Neural progenitor cell (in vitro differentiated cells): ENCODE measurements around the gene CEP170. TPM values are rescaled to one million over a fixed set of nuclear protein-coding genes. Genes with fewer than 3 reads are reported as not detected.

Experiments
- DNase-seq: peaks from one replicate; pipeline ENCODE4 v3.0.0-alpha.2; 2016; ENCODE audit warnings: low spot score
- H2AFZ ChIP-seq: fragments of 200-600 bp; sonication (generic); replicated peaks from 2 replicates; pipeline ENCODE4 v1.6.1; 2016; ENCODE audit warnings: antibody characterized with exemption
- H3F3A ChIP-seq: fragments of 200-600 bp; sonication (generic); 2 replicates; pipeline ENCODE4 v1.6.1; 2016; ENCODE audit warnings: antibody characterized with exemption, low read depth
- H3K27ac ChIP-seq: fragments of 200-600 bp; sonication (generic); 2 replicates; pipeline ENCODE4 v1.5.1; 2016; ENCODE audit warnings: mild to moderate bottlenecking
- H3K27me3 ChIP-seq: fragments of 200-600 bp; sonication (generic); 2 replicates; pipeline ENCODE4 v1.6.1; 2016; ENCODE audit warnings: mild to moderate bottlenecking, moderate library complexity
- H3K36me3 ChIP-seq: fragments of 200-600 bp; sonication (generic); 2 replicates; pipeline ENCODE4 v1.5.1; 2016
- H3K4me1 ChIP-seq: fragments of 200-600 bp; sonication (generic); 2 replicates; pipeline ENCODE4 v1.6.1; 2016; ENCODE audit warnings: mixed run types
- H3K4me2 ChIP-seq: fragments of 200-600 bp; sonication (generic); 2 replicates; pipeline ENCODE4 v1.6.1; 2016
- H3K4me3 ChIP-seq: fragments of 200-600 bp; sonication (generic); 2 replicates; pipeline ENCODE4 v1.5.1; 2016
- H3K79me2 ChIP-seq: fragments of 200-600 bp; sonication (generic); 2 replicates; pipeline ENCODE4 v1.6.1; 2016; ENCODE audit warnings: low read depth
- H3K9ac ChIP-seq: fragments of 200-600 bp; sonication (generic); 2 replicates; pipeline ENCODE4 v1.6.1; 2016
- H3K9me3 ChIP-seq: fragments of 200-600 bp; sonication (generic); 2 replicates; pipeline ENCODE4 v1.5.1; 2016; ENCODE audit warnings: low read depth
- H4K20me1 ChIP-seq: fragments of 200-600 bp; sonication (generic); 2 replicates; pipeline ENCODE4 v1.6.1; 2016; ENCODE audit warnings: low read depth
- H3K27ac Mint-ChIP-seq: 3 replicates; pipeline ENCODE4 v1.8.0; 2021; ENCODE audit warnings: mixed read lengths
- H3K27me3 Mint-ChIP-seq: 2 replicates; pipeline ENCODE4 v1.8.0; 2022; ENCODE audit warnings: low read depth, mild to moderate bottlenecking, inconsistent platforms, moderate library complexity, mixed read lengths; ENCODE audit not compliant: insufficient read depth
- H3K36me3 Mint-ChIP-seq: 3 replicates; pipeline ENCODE4 v1.8.0; 2021; ENCODE audit warnings: mixed read lengths
- H3K4me1 Mint-ChIP-seq: 3 replicates; pipeline ENCODE4 v1.8.0; 2021; ENCODE audit warnings: mixed read lengths
- H3K4me3 Mint-ChIP-seq: 3 replicates; pipeline ENCODE4 v1.8.0; 2021; ENCODE audit warnings: mild to moderate bottlenecking, moderate library complexity, mixed read lengths
- H3K9me3 Mint-ChIP-seq: 3 replicates; pipeline ENCODE4 v1.8.0; 2020; ENCODE audit warnings: mixed read lengths
- CTCF ChIP-seq: fragments of 200-600 bp; sonication (generic); IDR thresholded peaks from 2 replicates; pipeline ENCODE4 v1.5.1; 2017; ENCODE audit warnings: antibody characterized with exemption, mild to moderate bottlenecking
- EZH2 ChIP-seq: fragments of 200-600 bp; sonication (generic); IDR thresholded peaks from 2 replicates; pipeline ENCODE4 v1.6.1; 2017; ENCODE audit warnings: antibody characterized with exemption, mild to moderate bottlenecking, moderate library complexity
- EZH2phosphoT487 ChIP-seq: fragments of 200-600 bp; sonication (generic); IDR thresholded peaks from 2 replicates; pipeline ENCODE4 v1.6.1; 2017; ENCODE audit warnings: antibody characterized with exemption
- total RNA-seq: library from RNA; depleted of rRNA; stranded (reverse); fragments of >200 nt; gene quantifications from 2 replicates; pipeline ENCODE4 v1.2.3, GENCODE V29; 2015; ENCODE audit warnings: low replicate concordance

CEP170 gene
- total RNA-seq, 1 donor from 2014 or later, result 126 TPM

GRCh38 chr1:243257189-243257588, 2.1 kb upstream of the CEP170 start:
- no peak overlapping the region for H3K4me3 Mint-ChIP-seq
- Histone ChIP-seq H3K9me3 (no peaks in the 10 kb centered on the region), H3K27me3 (no peaks in the 10 kb centered on the region), H3K4me1 (peaks cover 20% of the 10 kb centered on the region), H3K9ac (no peak overlapping the region), H3K4me2 (peak overlapping the region; percentile 83), H3K36me3 (no peaks in the 10 kb centered on the region), H3K79me2 (peaks cover 42% of the 10 kb centered on the region), H3K27ac (no peak overlapping the region), H4K20me1 (peaks cover 20% of the 10 kb centered on the region), H3K4me3 (no peak overlapping the region), H3F3A (peaks cover 15% of the 10 kb centered on the region), H2AFZ (no peak overlapping the region)
- no peak overlapping the region for H3K27ac Mint-ChIP-seq
- peaks cover 2% of the 10 kb centered on the region for H3K27me3 Mint-ChIP-seq
- no peaks in the 10 kb centered on the region for H3K9me3 Mint-ChIP-seq
- H3K4me1 Mint-ChIP-seq, result peaks cover 10% of the 10 kb centered on the region
- no peak for DNase-seq
- H3K36me3 Mint-ChIP-seq, result no peaks in the 10 kb centered on the region
- no peak for TF ChIP-seq EZH2
- no peak for TF ChIP-seq EZH2phosphoT487
- no peak for TF ChIP-seq CTCF

- Histone ChIP-seq H3K79me2 (peaks cover 48% of the 10 kb centered on the region), H3K9ac (peak overlapping the region; percentile 41), H3K36me3 (no peaks in the 10 kb centered on the region), H3F3A (peaks cover 15% of the 10 kb centered on the region), H3K9me3 (no peaks in the 10 kb centered on the region), H3K4me2 (peak overlapping the region; percentile 83), H4K20me1 (peaks cover 26% of the 10 kb centered on the region), H2AFZ (no peak overlapping the region), H3K27me3 (no peaks in the 10 kb centered on the region), H3K4me3 (peak overlapping the region; percentile 64), H3K27ac (no peak overlapping the region), H3K4me1 (peaks cover 23% of the 10 kb centered on the region)
- Mint-ChIP-seq H3K9me3 (peaks cover 5% of the 10 kb centered on the region), H3K4me3 (peak overlapping the region; percentile 94), H3K27ac (peak overlapping the region; percentile 34), H3K4me1 (peaks cover 10% of the 10 kb centered on the region), H3K36me3 (peaks cover 5% of the 10 kb centered on the region), H3K27me3 (peaks cover 2% of the 10 kb centered on the region)
- no peak for DNase-seq
- TF ChIP-seq CTCF (no peak), EZH2 (no peak), EZH2phosphoT487 (no peak)
Observed at GRCh38 chr1:243256590-243256989, 1.5 kb upstream of the CEP170 start.

- peaks cover 23% of the 10 kb centered on the region for H3K4me1 ChIP-seq
- no peaks in the 10 kb centered on the region for H3K9me3 ChIP-seq
- peak within 1 kb of the TSS; percentile 57 for H3K9ac ChIP-seq
- peaks cover 10% of the 10 kb centered on the region for H3K4me1 Mint-ChIP-seq
- peaks cover 55% of the 10 kb centered on the region for H3K79me2 ChIP-seq
- H3K9me3 Mint-ChIP-seq, result peaks cover 10% of the 10 kb centered on the region
- H3K4me2 ChIP-seq, result peak within 1 kb of the TSS; percentile 97
- peak within 1 kb of the TSS; percentile 87 for H3K27ac ChIP-seq
- TF ChIP-seq EZH2 (no peak), CTCF (no peak), EZH2phosphoT487 (no peak)
- peaks cover 2% of the 10 kb centered on the region for H3K27me3 Mint-ChIP-seq
- H3K36me3 ChIP-seq, result no peaks in the 10 kb centered on the region
- H3K36me3 Mint-ChIP-seq, result peaks cover 11% of the 10 kb centered on the region
- H3K4me3 ChIP-seq, result peak within 1 kb of the TSS; percentile 64
- H3K4me3 Mint-ChIP-seq, result peak within 1 kb of the TSS; percentile 94
- peaks cover 32% of the 10 kb centered on the region for H4K20me1 ChIP-seq
- peaks cover 15% of the 10 kb centered on the region for H3F3A ChIP-seq
- peak; percentile 99 for DNase-seq
- H3K27ac Mint-ChIP-seq, result peak within 1 kb of the TSS; percentile 99
- H2AFZ ChIP-seq, result peak within 1 kb of the TSS; percentile 92
- H3K27me3 ChIP-seq, result no peaks in the 10 kb centered on the region
Observed at GRCh38 chr1:243255791-243256512, 871 bp upstream of the CEP170 start, which contains the start of gene SDCCAG8. Gene SDCCAG8, plus strand, starts transcription at chr1:243256041. Its CDS starts 133 bp downstream, at chr1:243256174.
